GM10248 (cell line): ENCODE measurements around the gene QSER1.
"Not testable (repeated sequence)": the region's sequence is repeated elsewhere in the genome, so short reads cannot be mapped to it uniquely, and the experiment has no call there.

Experiments used
- CTCF ChIA-PET: fragments of 300-600 bp; sonication (Branson Sonifier 250); formaldehyde crosslinking; extraction: SDS; loops from one replicate; lab custom pipeline; 2021; ENCODE audit warnings: antibody characterized with exemption; lab: Yijun Ruan, JAX
- POLR2A ChIA-PET: fragments of 350-650 bp; sonication (Branson Sonifier 250); formaldehyde crosslinking; extraction: SDS; loops from one replicate; lab custom pipeline; 2020; ENCODE audit warnings: antibody characterized with exemption; lab: Yijun Ruan, JAX
- DNase-seq: peaks from one replicate; pipeline ENCODE4 v3.0.0; 2012; ENCODE audit errors: extremely low spot score
- TF ChIP-seq, protein P1 (sequence below): IDR thresholded peaks from 2 replicates; pipeline ENCODE4 v1.5.1; 2012; ENCODE audit warnings: mild to moderate bottlenecking, low read depth; ENCODE audit errors: extremely low read depth, missing control alignments, control extremely low read depth

QSER1 gene

DNA sequence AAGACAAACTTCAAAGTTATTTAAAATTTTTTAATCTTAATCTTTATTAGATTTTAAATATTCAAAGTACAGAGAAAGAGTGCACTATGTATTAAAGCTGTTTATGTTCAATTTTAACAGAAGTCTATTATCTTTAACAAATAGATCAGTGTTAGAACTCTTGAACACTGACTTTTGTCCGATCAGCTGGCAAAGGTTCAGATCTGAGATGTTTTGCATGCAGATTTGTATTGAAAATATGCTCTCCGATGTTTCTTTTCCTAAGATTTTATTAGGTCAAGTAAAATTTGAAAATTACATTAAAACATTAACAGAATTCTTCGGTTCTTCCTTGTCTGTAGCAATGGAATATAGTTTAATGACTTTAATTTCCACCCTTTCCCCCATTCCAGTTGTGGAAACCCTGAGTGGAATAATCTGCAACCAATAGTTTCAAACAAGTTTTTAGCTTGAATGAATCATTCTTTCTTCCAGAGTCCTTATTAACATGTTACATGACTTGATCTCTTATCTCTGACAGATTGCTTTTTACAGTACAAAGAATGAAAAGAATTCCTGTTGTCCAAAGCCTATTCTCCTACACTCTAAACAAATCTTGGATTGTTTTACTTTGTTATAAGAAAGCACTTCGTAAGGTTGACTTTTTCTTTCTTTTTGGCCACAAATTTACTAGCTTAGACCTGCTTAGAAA is 135.4 kb downstream of the QSER1 start:
- TF ChIP-seq, protein P1, sequence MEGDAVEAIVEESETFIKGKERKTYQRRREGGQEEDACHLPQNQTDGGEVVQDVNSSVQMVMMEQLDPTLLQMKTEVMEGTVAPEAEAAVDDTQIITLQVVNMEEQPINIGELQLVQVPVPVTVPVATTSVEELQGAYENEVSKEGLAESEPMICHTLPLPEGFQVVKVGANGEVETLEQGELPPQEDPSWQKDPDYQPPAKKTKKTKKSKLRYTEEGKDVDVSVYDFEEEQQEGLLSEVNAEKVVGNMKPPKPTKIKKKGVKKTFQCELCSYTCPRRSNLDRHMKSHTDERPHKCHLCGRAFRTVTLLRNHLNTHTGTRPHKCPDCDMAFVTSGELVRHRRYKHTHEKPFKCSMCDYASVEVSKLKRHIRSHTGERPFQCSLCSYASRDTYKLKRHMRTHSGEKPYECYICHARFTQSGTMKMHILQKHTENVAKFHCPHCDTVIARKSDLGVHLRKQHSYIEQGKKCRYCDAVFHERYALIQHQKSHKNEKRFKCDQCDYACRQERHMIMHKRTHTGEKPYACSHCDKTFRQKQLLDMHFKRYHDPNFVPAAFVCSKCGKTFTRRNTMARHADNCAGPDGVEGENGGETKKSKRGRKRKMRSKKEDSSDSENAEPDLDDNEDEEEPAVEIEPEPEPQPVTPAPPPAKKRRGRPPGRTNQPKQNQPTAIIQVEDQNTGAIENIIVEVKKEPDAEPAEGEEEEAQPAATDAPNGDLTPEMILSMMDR: no peak
- no peak for DNase-seq
- ChIA-PET POLR2A (no interaction called here), CTCF (interaction anchor here (1.0 to 1.2 kb wide), 3 partner anchors 10 to 20 kb away, joined by 3 to 4 read pairs (median 3); no protein-coding TSS in a partner anchor)

DNA sequence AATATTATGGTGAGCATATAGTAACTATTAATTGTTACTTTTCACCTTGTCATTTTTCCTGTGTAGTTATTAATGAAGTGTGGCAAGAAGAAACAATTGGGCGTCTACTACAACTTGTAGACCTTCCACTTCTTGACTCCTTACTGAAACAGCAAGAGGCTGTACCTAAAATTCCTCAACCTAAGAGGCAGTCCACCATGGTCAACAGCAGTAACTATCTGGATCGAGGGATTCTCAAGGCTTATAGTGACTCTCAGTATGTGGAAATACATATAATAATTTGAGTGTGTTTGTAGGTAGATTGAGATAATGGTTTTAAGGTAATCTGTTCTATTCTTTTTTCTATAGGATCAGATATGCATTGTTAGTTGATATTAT is 135.9 kb downstream of the QSER1 start:
- POLR2A ChIA-PET: no interaction called here
- no peak for DNase-seq
- TF ChIP-seq, protein P1: no peak
- CTCF ChIA-PET: interaction anchor here (1.1 to 4.1 kb wide), 2 partner anchors 8 to 19 kb away, joined by 3 to 28 read pairs; no protein-coding TSS in a partner anchor

DNA sequence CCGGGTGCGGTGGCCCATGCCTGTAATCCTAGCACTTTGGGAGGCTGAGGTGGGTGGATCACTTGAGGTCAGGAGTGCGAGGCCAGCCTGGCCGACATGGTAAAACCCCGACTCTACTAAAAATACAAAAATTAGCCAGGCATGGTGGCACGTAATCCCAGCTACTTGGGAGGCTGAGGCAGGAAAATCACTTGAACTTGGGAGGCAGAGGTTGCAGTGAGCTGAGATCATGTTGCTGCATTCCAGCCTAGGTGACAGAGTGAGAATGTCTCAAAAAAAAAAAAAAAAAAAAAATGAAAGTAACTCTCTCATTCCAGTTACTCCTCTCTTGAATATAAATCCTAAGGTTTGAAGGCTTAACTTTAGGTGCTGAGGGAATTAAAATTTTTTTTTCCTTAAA is 136.6 kb downstream of the QSER1 start:
- CTCF ChIA-PET: interaction anchor here (1.1 to 4.1 kb wide), 2 partner anchors 8 to 19 kb away, joined by 3 to 28 read pairs; no protein-coding TSS in a partner anchor
- POLR2A ChIA-PET, DNase-seq: not testable (repeated sequence)
